ENCODE data around the gene TMEM138.

TMEM138 gene

DNA sequence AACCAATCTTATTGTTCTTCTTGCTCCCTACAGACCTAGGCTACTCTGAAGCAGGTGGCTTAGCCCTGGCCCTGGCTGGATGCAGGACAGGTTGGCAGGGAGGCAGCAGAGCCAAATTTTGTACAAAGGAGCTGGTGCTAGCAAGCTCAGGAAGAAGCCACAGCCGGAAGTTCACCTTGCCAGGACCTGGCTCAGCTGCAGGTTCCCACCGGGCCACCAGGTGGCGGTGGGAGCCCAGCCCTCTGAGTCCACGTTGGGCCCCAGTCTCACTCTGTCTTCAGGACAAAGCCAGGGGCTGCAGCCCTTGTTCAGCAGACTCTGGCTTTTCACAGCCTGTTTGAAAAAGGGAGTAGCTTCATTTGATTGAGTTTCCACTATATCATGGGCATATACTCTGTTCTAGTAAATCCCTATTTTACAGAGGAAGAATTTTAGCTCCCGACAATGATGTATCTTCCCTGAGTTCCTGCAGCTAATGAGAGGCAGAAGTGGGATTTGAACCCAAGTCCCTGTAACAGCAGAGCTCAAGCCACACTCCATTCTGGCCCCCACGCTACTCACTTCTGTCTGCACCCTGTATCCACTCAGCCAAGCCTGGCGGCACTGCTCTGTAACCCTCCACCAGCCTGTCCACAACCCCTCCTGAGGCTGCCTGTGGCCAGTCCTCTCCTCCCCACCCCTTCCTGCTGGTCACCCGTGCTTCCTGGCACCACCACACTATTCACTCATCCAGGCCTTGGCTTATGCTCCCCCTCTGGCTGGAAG is 25.8 kb upstream of the TMEM138 start:
- DNase-seq (ENCODE audit: insufficient read length, low spot score) (peak; percentile 90), FAIRE-seq (no peak)
- TF ChIP-seq, protein P1, sequence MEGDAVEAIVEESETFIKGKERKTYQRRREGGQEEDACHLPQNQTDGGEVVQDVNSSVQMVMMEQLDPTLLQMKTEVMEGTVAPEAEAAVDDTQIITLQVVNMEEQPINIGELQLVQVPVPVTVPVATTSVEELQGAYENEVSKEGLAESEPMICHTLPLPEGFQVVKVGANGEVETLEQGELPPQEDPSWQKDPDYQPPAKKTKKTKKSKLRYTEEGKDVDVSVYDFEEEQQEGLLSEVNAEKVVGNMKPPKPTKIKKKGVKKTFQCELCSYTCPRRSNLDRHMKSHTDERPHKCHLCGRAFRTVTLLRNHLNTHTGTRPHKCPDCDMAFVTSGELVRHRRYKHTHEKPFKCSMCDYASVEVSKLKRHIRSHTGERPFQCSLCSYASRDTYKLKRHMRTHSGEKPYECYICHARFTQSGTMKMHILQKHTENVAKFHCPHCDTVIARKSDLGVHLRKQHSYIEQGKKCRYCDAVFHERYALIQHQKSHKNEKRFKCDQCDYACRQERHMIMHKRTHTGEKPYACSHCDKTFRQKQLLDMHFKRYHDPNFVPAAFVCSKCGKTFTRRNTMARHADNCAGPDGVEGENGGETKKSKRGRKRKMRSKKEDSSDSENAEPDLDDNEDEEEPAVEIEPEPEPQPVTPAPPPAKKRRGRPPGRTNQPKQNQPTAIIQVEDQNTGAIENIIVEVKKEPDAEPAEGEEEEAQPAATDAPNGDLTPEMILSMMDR (IDR thresholded peaks at IDR 0.05; ENCODE audit: insufficient read depth, missing control alignments): peak; percentile 92

DNA sequence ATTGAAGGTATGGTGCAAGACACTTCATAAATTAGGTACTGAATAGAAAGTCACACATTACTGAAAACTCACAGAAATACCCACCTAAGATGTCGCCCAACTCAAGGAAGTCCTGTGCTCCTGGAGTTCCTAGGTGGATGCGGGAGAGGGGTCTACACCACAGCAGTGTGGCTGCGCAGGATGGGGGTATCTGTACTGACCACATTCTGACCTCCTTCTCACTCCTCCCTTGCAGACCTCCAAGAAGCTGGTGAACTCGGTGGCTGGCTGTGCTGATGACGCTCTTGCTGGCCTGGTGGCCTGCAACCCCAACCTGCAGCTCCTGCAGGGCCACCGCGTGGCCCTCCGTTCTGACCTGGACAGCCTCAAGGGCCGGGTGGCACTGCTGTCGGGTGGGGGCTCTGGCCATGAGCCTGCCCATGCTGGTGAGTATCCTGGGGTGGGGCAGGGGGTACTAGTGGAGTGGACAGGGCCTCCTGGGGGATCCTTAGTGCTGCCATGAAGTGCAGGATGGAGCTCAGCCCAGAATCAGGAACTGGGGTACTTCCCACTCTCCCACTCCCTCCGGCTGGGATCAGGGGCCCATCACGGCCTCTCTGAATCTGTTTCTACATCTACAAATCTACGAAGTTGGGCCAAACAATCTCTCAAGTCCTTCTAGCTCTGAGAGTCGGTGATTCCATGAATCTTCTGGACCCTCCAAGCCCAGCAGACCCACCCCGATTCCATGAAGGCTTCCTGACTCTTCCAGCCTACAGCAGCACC is 24.3 kb upstream of the TMEM138 start:
- TF ChIP-seq, protein P1 (IDR thresholded peaks at IDR 0.05; ENCODE audit: insufficient read depth, missing control alignments): no peak
- FAIRE-seq: no peak
- DNase-seq (ENCODE audit: insufficient read length, low spot score): no peak

DNA sequence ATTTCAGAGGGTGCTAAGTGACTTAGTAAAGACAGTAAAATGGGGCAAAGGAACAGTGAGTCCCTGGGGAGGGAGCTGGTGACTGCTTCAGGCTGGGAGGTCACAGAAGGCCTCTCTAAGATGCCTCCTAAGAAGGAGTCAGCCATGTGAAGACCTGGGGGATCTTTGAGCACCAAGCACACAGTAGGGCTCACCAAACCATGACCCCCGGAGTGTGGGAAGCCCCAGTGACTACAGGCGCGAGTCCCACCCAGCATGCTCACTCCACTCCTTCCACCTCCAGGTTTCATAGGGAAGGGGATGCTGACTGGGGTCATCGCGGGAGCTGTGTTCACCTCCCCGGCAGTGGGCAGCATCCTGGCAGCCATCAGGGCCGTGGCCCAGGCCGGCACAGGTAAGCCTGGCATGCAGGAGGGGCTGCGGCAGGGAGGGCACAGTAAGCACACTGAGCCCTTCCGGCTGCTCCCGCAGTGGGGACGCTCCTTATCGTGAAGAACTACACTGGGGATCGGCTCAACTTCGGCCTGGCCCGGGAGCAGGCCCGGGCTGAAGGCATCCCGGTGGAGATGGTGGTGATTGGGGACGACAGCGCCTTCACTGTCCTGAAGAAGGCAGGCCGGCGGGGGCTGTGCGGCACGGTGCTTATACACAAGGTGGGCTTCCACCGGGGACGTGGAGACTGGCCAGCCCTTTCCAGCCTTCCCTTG is 23.2 kb upstream of the TMEM138 start:
- TF ChIP-seq, protein P1 (IDR thresholded peaks at IDR 0.05; ENCODE audit: insufficient read depth, missing control alignments): no peak
- FAIRE-seq (no peak), DNase-seq (ENCODE audit: insufficient read length, low spot score) (no peak)

DNA sequence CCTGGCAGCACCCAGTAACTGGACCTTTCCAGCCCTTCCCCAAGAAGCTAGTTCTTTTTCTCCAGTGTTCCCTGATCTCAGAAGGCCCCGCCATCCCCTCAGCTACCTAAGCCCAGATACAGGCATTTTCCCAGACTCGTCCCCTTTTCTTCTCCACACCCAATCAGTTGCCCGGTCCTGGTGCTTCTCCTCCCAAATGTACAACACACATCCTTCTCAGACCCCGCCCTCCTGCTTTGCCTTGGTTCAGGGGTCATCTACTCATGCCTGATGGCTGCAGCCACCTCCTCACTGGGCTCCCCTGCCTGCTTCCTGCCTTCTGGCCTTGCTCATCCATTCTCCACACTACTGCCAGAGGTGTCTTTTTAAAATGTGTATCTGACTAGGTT is 22.7 kb upstream of the TMEM138 start:
- FAIRE-seq: no peak
- DNase-seq (ENCODE audit: insufficient read length, low spot score): no peak
- TF ChIP-seq, protein P1 (IDR thresholded peaks at IDR 0.05; ENCODE audit: insufficient read depth, missing control alignments): no peak

DNA sequence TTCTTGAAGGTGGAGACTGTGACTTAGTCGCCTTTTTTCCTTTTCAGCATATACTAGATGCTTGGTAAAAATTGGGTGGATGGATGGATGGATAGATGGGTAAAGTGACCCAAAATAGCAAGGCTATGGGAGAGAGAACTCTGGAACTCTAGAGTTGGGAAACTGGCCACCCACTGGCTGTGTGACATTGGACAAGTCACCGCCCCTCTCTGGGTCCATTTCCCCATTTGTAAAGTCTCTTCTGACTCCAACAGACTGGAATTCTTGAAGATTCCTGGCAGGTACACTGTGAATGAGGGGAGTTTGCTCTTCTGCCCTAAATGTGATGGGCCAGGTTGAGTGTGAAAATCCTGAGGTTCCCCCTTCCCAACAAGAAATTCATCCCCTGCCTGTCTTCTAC is 21.2 kb upstream of the TMEM138 start:
- no peak for DNase-seq (ENCODE audit: insufficient read length, low spot score)
- FAIRE-seq: no peak
- TF ChIP-seq, protein P1 (IDR thresholded peaks at IDR 0.05; ENCODE audit: insufficient read depth, missing control alignments): no peak

DNA sequence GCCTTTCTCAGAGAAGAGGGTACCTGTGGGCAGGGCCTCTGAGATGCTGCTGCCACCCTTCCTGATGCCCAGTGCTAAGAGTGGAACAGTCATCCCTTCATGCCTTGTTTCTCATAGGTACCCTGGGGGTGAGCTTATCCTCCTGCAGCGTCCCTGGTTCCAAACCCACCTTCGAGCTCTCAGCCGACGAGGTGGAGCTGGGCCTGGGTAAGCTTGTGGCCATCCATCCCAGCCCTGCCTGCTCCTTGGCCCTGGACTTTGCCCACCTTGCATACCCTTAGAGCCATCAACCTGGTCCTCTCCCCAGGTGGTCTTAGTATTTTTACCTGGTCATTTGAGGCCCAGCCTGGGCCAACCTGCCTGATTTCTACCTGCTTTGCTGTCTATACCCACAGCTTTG is 20.5 kb upstream of the TMEM138 start:
- DNase-seq (ENCODE audit: insufficient read length, low spot score): no peak
- no peak for FAIRE-seq
- TF ChIP-seq, protein P1 (IDR thresholded peaks at IDR 0.05; ENCODE audit: insufficient read depth, missing control alignments): no peak
